Esophagus squamous epithelium (tissue), 4 donors: ENCODE results near the gene SUSD4.

Experiments
- POLR2A ChIP-seq, 4 donors: fragments of 450-650 bp; IDR thresholded peaks; one replicate each; pipeline ENCODE4 v1.6.1; 2017; ENCODE audit warnings: antibody characterized with exemption in 4 of 4, mild to moderate bottlenecking in 4 of 4, moderate library complexity in 3 of 4
- TF ChIP-seq, protein P1 (sequence below), 6 experiments: fragments of 450-650 bp in 4 of 6; fragments of 200-600 bp in 2 of 6; sonication (generic) in 2 of 6; IDR thresholded peaks; one replicate each; pipeline ENCODE4 v1.5.1; 2016 to 2019; ENCODE audit warnings: antibody characterized with exemption in 6 of 6, mild to moderate bottlenecking in 4 of 6, moderate library complexity in 4 of 6

DNA sequence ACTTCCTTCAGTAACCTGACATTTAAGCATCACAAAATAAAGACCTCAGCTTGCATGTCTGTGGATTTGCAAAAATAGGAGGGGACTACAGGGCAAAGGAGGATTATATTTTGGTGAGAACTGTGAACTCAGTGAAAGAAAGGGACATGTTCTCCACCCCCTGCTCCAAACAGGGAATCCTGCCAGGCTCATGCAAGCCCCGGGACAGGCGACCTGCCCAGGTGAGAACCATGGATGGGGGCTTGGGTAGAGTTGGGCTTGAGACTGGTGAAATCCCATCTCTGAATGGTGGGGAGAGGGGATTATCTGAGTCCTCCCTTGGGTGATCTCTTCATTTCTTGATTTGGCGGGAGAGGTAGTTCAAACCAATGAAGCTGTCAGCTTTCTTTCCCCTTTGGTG lies 110.1 kb downstream of the SUSD4 start:
- TF ChIP-seq, protein P1, sequence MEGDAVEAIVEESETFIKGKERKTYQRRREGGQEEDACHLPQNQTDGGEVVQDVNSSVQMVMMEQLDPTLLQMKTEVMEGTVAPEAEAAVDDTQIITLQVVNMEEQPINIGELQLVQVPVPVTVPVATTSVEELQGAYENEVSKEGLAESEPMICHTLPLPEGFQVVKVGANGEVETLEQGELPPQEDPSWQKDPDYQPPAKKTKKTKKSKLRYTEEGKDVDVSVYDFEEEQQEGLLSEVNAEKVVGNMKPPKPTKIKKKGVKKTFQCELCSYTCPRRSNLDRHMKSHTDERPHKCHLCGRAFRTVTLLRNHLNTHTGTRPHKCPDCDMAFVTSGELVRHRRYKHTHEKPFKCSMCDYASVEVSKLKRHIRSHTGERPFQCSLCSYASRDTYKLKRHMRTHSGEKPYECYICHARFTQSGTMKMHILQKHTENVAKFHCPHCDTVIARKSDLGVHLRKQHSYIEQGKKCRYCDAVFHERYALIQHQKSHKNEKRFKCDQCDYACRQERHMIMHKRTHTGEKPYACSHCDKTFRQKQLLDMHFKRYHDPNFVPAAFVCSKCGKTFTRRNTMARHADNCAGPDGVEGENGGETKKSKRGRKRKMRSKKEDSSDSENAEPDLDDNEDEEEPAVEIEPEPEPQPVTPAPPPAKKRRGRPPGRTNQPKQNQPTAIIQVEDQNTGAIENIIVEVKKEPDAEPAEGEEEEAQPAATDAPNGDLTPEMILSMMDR (IDR thresholded peaks at IDR 0.05) = no peak
- TF ChIP-seq POLR2A (IDR thresholded peaks at IDR 0.05) = no peak
